ENCODE results near the gene PCSK5.

Gene PCSK5

GRCh38 chr9:76405868-76406267, 515.4 kb downstream of the PCSK5 start:
- DNase-seq (ENCODE audit: extremely low read depth, low read depth), result no peak
- no peak overlapping the region for H3K4me3 ChIP-seq (replicated peaks; ENCODE audit: low read depth, low read length)
- no peak for TF ChIP-seq CTCF (IDR thresholded peaks at IDR 0.05; ENCODE audit: low read depth, low read length, missing control alignments)

Measured in HFF-Myc (cell line).